Measurements from ENCODE around the gene LAMTOR4.

LAMTOR4 gene

DNA sequence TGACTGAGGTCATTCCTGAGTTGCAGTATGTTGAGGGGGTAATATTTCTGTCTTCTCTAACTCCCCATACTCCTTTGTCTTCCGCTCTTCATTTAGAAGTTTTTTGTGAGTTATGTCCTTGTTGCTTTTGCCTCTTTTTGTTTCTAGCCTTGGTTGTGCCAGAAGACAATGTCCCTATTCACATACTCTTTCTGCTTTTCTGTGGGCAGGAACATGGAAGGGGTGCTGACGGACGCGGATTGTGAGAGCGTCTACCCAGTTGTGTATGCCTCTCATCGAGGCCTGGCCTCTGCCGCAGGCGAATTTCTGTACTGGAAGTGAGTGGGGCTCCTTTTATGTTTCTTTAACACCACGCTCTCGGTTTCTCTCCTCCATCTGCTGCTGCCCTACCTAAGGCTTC is 49.5 kb downstream of the LAMTOR4 start:
- Mint-ChIP-seq H3K27ac (peak overlapping the region; percentile 91), H3K4me1 (ENCODE audit: low read depth) (peaks cover 51% of the 10 kb centered on the region), H3K4me3 (no peak overlapping the region), H3K9me3 (no peaks in the 10 kb centered on the region), H3K27me3 (peaks cover 18% of the 10 kb centered on the region), H3K36me3 (ENCODE audit: low read depth) (peaks cover 15% of the 10 kb centered on the region)
- intact Hi-C loops (cut with micrococcal nuclease) = no loop called here

- H3K27me3 Mint-ChIP-seq = peaks cover 18% of the 10 kb centered on the region
- intact Hi-C loops (cut with micrococcal nuclease) = loop anchor here (1.0 kb wide), 1 partner anchor 10 kb away; no protein-coding TSS in a partner anchor
- H3K36me3 Mint-ChIP-seq (ENCODE audit: low read depth) = peaks cover 23% of the 10 kb centered on the region
- peaks cover 68% of the 10 kb centered on the region for H3K4me1 Mint-ChIP-seq (ENCODE audit: low read depth)
- peak overlapping the region; percentile 91 for H3K27ac Mint-ChIP-seq
- no peaks in the 10 kb centered on the region for H3K9me3 Mint-ChIP-seq
- H3K4me3 Mint-ChIP-seq = peak overlapping the region; percentile 81
Observed at GRCh38 chr7:100200693-100201092, 52.0 kb downstream of the LAMTOR4 start.
